Glomerular visceral epithelial cell (primary cell): ENCODE results near the gene TMSB4X.
"Not testable (repeated sequence)": the region's sequence is repeated elsewhere in the genome, so short reads cannot be mapped to it uniquely, and the experiment has no call there.

ENCODE experiments used
- DNase-seq: peaks from one replicate; pipeline ENCODE4 v3.0.0-alpha.2; 2016; ENCODE audit errors: extremely low spot score

Gene TMSB4X

GRCh38 chrX:12974796-12975669 is at the start of gene TMSB4X:
Gene TMSB4X, plus strand, starts transcription at chrX:12975110.
- DNase-seq, result peak; percentile 88

DNA sequence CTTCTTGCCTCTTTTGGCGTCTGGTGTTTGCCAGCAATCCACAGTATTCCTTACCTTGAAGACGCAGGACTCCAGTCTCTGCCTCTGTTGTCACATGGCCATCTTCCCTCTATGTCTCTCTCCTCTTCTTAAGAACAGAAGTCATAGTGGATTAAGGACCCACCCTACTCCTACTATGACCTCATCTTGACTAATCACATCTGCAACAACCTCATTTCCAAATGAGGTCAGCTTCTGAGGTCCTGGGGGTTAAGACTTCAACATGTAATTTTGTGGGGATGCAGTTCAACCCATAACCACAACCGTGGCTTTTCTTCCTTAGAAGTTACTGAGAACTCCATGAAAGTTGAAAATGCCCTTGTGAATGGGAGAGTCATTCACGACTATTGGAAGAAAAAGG is 45.2 kb upstream of the TMSB4X start:
- DNase-seq, result peak; percentile 7

DNA sequence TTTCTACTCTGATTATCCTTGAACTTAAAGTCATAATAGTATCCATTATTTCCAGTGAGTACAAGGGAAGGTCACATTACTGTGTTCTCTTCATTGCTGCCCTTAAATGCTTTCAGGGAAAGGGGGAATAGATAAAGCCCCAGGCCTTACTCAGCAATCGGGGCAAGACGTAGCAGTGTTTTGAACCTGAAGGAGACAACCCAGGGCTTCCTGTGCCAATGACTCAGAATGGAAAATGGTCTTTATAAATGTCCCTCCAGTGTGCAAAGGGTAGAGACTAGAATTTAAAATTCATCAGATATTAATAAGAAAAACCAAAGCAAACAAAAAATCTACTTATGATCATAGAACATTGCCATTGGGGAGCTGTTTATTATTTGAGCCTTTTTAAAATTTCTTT is 44.8 kb upstream of the TMSB4X start:
- DNase-seq, result no peak

GRCh38 chrX:12932244-12932643 is 42.7 kb upstream of the TMSB4X start:
- DNase-seq, result no peak

- no peak for DNase-seq
Observed at GRCh38 chrX:12934850-12935249, 40.1 kb upstream of the TMSB4X start.

GRCh38 chrX:12936947-12937346 is 38.0 kb upstream of the TMSB4X start:
- no peak for DNase-seq

DNA sequence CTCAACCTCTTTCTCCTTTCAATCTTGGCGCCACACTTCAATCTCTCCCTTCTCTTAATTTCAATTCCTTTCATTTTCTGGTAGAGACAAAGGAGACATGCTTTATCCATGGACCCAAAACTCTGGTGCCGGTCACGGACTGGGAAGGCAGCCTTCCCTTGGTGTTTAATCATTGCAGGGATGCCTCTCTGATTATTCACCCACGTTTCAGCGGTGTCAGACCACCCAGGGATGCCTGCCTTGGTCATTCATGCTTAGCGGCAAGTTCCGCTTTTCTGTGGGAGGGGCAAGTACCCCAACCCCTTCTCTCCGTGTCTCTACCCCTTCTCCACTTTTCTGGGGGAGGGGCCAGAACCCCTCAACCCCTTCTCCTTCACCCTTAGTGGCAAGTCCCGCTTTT is 34.4 kb upstream of the TMSB4X start:
- DNase-seq, result peak; percentile 49

DNA sequence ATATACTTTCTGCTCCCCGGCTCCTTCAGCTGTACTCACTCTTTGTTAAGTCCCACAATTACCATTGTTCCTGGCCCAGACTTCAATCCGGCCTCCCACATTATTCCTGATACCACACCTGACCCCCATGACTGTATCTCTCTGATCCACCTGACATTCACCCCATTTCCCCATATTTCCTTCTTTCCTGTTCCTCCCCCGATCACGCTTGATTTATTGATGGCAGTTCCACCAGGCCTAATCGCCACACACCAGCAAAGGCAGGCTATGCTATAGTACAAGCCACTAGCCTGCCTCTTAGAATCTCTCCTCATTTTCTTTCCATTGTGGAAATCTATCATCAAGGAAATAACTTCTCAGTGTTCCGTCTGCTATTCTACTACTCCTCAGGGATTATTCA is 31.3 kb upstream of the TMSB4X start:
- DNase-seq, result not testable (repeated sequence)

GRCh38 chrX:12944452-12944851 is 30.5 kb upstream of the TMSB4X start:
- DNase-seq, result not testable (repeated sequence)

DNA sequence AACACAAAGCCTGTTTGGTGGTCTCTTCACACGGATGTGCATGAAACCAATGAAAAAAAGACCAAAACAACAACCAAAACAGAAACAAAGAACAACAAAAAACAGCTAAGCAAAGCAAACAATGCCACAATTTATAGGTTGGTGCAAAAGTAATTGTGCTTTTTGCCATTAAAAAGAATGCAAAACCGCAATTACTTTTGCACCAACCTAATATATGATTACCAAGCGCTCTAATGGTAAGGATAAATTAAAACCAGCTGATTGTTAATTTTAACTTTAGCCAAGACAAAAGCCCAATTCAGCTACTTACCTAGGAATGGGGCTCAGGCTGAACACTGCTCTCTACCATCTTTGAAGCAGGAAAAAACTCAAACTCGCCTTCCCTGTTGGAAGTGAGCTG is 29.4 kb upstream of the TMSB4X start:
- DNase-seq, result no peak

DNA sequence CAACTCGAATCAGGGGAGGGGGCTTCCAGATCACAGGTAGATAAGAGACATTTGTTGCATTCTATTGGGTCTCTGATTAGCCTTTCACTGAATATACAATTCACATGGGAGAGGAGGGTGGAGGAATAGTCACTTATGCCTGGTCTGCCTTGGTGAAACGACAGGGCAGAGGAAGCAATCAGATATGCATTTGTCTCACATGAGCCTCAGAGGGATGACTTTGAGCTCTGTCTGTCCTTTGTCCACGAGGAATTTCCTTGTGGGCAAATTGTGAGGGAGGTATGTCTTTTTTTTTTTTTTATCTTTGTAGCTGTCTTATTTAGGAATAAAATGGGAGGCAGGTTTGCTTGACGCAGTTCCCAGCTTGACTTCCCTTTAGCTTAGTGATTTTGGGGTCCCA is 28.5 kb upstream of the TMSB4X start:
- no peak for DNase-seq

GRCh38 chrX:12946838-12947544 is 27.9 kb upstream of the TMSB4X start:
- peak; percentile 83 for DNase-seq

- DNase-seq, result no peak
Observed at GRCh38 chrX:12947545-12948235, 27.2 kb upstream of the TMSB4X start.

DNA sequence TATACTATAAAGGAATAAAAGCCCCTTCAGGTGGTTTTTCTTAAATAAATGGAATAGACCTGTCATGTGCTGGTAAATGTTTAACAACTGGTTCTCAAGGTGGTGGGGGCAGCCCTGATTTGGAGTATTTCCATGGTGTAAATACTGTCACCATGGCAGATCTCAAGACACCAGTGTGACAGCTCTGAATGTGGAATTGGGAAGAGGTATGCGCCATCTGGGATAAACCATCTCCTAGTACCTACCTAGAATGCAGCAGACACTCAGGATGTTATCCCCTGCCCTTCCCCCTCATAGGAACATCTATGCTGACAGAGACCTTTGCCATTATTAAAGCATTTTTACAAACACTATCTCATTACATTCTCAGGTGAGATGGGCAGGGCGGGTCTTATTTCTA is 26.4 kb upstream of the TMSB4X start:
- DNase-seq, result no peak

DNA sequence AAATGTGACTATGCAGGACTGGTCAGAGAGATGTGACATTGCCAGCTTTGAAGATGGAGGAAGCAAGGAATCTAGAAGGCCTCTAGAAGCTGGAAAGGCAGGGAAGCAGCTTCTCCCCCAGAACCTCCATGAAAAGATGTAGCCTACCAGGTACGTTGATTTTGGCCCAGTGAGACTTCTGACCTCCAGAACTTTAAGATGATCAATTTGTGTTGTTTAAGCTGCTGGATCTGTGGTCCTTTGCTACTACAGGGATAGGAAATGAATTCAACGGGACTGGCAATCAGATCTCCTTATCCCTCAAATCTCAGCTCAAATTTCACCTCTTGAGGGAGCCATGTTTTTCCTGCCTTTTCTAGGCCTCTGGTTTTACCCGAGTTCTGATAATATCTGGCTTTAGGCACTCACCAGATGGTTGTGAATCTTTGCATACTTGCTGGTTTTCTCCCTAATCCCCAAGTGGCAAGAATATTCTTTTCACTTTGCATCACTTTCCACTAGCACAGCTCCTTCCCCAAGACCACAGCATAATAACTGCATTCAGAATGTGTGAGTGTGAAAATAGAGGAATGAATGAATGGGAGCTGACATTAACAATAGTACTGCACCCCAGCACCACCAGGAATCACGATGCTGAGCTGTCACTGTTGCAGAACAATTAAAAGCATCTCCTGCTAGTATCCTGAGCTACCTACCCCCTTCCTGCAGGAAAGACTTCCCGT is 25.5 kb upstream of the TMSB4X start:
- DNase-seq, result no peak

DNA sequence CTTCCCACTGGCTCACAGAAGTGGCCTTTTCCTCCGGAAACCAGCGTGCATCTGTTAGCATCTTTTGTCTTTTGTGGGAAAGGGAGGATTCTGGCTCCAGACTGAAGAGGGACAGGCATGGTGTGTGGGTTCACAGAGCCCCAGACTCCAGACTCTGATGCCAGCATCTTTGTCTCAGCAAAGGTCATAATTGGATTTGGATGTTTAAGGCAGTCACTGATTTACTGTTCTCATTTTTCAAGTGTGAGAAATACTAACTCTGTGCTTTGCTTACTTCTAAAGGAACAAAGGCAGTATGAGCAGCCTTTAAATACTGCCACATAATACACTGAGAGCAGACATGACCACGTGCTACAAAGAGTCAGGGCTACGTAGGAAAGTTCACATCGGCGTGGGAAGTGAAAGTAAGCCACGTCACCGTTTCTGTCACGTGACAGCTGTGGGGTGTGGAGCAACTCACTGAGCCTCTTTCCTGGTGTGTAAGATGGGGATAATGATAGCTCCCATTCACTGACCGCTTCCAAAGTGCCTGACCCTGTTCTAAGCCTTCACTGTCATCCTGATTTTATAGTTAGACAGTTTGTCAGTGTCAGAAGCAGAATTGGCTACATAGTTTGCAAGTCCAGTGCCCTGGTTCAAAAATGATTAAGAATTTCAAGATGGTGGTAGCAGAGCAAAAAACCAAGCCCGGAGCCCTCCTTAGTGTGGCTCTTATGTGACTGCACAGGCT is 24.8 kb upstream of the TMSB4X start:
- peak; percentile 56 for DNase-seq

DNA sequence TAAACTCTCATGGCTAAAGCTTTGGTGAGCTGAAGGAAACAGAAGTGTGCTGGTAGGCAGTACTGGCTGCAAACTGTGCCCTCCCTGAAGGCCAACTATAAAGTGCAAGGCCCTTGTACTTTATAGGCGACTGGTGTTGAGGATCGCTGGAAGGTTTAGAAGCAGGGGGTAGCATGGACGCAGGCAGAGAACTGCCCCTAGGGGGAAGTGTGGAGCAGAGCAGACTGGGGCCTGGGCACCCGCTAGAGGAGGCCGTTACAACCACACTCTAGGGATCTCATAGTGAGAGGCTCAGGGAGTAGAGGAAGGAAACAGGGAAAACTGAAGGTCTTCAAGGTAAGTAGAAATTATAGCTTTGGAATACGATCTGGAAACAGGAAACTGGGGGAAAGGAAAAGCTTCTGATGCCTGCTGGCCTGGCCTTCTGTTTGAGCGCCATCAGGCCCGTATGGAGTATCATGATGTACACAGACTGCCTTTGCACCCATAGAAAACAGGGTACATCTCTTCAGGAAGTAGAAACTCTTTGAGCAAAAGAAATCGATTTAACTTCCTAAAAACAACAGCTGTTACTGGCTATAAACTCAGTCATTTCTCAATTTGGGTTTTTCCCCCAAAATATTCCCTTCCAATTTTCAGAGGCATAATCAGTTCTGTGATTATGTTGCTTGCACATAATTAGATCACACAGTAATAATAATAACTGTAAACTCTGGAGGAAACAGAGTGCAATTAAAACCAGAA is 23.9 kb upstream of the TMSB4X start:
- no peak for DNase-seq

GRCh38 chrX:12951595-12951975 is 23.3 kb upstream of the TMSB4X start:
- no peak for DNase-seq

- no peak for DNase-seq
Observed at GRCh38 chrX:12953420-12953819, 21.5 kb upstream of the TMSB4X start.

GRCh38 chrX:12954376-12954775 is 20.5 kb upstream of the TMSB4X start:
- DNase-seq, result no peak

GRCh38 chrX:12954981-12955380 is 19.9 kb upstream of the TMSB4X start:
- DNase-seq, result no peak
